AG04449 (cell line): ENCODE results near the gene CFAP99.

ENCODE experiments used
- CTCF ChIA-PET: fragments of 350-600 bp; formaldehyde crosslinking; extraction: SDS; loops from one replicate; lab custom pipeline; 2021; ENCODE audit warnings: antibody characterized with exemption; lab: Yijun Ruan, JAX
- POLR2A ChIA-PET: fragments of 400-600, 350-600 bp; formaldehyde crosslinking; extraction: SDS; loops from one replicate; lab custom pipeline; 2020; ENCODE audit warnings: antibody characterized with exemption, inconsistent platforms; lab: Yijun Ruan, JAX
- DNase-seq: peaks from one replicate; pipeline ENCODE4 v3.0.0-alpha.2; 2010; ENCODE audit warnings: low read depth, low spot score
- H3K4me3 ChIP-seq: 2 replicates; pipeline ENCODE4 v1.5.1; 2011; ENCODE audit warnings: low read depth, mild to moderate bottlenecking, control low read depth, low read length
- TF ChIP-seq, protein P1 (sequence below): IDR thresholded peaks from one replicate; pipeline ENCODE4 v1.5.1; 2011; ENCODE audit warnings: mild to moderate bottlenecking, moderate library complexity, low read length, control low read depth, inconsistent platforms; ENCODE audit not compliant: insufficient read depth; ENCODE audit errors: missing control alignments

Gene CFAP99

DNA sequence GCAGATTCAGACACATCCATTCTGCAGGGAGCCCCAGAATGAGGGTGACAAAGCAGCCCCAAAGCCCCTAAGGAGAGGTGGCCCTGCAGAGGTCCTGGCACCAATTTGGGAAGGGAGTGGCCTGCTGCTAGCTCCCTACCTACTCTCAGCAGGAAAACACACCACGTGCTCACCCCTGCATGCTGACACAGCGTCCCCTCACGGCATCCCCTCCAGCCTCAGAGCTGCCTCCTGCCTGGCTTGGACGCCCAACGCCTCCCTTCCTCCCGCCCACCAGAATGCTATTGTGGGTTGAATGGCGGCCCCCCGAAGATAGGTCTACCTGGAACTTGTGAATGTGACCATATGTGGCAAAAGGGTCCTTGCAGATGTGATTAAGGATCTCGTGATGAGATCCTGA is 29.1 kb upstream of the CFAP99 start:
- ChIA-PET CTCF (no interaction called here), POLR2A (no interaction called here)

DNA sequence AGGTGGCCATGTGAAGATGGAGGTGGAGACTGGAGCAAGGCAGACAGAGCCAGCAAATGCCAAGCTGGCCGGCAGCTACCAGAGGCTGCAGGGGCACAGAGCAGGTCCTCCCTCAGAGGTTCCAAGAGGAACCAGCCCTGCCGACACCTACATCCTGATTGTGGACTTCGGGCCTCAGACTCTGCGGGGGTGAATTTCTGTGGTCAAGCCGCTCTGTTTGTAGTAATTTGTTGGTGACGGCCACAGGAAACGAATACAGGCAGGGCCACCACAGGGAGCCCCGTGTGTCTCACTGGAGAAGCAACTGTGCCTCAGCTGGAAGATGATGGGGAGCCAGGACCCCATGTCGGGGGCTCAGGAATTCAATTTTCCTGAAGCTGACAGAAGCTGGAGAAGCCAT is 28.6 kb upstream of the CFAP99 start:
- no peak for DNase-seq
- CTCF ChIA-PET: no interaction called here
- no peak overlapping the region for H3K4me3 ChIP-seq
- TF ChIP-seq, protein P1, sequence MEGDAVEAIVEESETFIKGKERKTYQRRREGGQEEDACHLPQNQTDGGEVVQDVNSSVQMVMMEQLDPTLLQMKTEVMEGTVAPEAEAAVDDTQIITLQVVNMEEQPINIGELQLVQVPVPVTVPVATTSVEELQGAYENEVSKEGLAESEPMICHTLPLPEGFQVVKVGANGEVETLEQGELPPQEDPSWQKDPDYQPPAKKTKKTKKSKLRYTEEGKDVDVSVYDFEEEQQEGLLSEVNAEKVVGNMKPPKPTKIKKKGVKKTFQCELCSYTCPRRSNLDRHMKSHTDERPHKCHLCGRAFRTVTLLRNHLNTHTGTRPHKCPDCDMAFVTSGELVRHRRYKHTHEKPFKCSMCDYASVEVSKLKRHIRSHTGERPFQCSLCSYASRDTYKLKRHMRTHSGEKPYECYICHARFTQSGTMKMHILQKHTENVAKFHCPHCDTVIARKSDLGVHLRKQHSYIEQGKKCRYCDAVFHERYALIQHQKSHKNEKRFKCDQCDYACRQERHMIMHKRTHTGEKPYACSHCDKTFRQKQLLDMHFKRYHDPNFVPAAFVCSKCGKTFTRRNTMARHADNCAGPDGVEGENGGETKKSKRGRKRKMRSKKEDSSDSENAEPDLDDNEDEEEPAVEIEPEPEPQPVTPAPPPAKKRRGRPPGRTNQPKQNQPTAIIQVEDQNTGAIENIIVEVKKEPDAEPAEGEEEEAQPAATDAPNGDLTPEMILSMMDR: no peak
- POLR2A ChIA-PET: no interaction called here

More for the DNA sequence above, 29.1 kb upstream of the CFAP99 start:
- H3K4me3 ChIP-seq: no peak overlapping the region
- DNase-seq: no peak
- TF ChIP-seq, protein P1: no peak

DNA sequence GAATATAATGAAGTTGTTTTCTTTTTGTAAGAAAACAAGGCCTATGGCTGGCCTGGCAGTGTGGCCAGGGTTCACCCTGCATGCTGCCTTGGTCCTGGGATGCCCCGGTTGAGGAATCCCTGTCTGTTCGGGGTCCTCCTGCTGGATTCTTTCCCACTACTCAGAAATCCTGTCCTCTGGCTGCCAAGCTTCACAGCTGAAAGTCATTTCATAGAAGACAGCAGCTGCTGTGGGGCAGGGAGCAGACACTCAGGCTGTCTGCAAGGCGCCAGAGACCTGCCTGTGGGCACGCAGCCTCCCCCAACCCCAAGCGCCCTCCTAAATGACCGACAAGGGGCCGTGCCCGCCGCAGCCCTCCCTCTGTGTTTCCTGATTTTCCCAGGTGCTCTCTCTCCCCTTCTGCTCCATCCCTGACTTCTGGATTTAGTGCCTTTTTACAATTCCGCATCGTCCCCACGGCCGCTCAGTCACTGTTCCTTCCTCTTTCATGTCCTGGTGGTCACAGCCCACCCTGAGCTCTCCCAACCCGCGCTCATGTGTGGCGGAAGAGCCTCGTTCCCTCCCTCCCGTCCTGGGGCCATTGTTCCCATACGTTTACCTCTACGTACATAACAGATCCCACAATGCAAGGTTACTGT is 27.9 kb upstream of the CFAP99 start:
- ChIA-PET POLR2A (no interaction called here), CTCF (no interaction called here)
- no peak overlapping the region for H3K4me3 ChIP-seq
- no peak for DNase-seq
- TF ChIP-seq, protein P1: no peak

DNA sequence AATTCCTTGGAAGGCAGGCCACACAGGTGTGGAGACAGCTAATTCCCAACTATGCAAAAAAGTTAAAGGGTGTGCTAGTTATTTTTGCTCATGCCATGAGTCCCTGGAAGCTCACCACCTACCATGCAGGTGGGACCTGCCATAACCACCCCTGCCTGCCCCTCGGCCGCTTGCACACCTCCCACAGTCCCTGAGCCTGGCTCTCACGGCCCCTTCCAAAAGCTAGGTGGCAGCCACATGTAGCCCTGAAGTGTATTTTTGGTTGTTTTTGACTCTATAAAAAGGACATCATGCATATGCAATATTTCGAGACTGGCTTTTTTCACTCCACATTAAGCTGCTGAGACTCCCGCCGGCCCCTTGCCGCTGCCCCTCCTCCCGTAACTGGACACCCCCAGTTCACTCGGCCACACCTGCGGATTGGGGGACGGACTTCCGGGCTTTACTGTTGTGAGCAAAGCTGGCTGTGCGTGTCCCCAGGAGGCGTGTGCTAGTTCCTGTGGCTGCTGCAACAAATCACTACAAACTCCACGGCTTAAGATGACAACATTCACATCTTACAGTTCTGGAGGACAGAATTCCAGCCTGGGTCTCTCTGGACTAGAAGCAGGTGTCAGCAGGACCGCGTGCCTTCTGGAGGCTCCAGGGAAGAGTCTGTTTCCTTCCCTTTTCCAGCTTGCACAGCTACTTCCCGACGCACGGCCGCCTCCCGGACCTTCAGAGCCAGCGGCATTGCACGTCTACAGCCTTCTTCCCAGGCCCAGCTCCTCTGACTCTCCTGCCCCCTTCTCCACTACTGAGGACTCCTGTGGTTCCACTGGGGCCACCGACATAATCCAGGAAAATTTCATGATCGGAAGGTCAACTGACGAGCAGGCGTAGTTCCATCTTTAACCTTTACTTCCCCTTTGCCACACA is 25.1 kb upstream of the CFAP99 start:
- no peak overlapping the region for H3K4me3 ChIP-seq
- CTCF ChIA-PET: interaction anchor here (0.9 kb wide), 1 partner anchor 19 kb away, joined by 3 read pairs; no protein-coding TSS in a partner anchor
- TF ChIP-seq, protein P1: no peak
- POLR2A ChIA-PET: no interaction called here
- DNase-seq: no peak

DNA sequence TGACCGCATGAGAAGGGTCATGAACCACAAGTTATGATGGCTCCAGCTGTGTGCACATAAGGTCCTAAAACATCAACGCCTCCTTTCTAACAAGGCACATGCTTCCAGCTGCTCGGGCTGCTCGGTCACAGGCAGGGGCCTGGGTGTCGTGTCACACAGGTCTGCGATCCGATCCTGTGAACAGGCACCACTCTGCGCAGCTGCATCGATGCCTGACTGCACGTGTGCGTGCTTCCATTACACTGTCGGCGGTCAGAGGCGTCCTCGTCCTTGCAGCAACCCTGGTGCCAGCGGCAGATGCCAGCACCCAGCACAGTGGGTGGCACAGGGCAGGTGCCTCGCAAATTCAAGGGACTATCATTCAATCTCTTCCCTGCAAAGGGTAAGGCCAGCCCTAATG is 24.2 kb upstream of the CFAP99 start:
- no peak for DNase-seq
- POLR2A ChIA-PET: no interaction called here
- CTCF ChIA-PET: no interaction called here
- H3K4me3 ChIP-seq: no peak overlapping the region
- TF ChIP-seq, protein P1: no peak

DNA sequence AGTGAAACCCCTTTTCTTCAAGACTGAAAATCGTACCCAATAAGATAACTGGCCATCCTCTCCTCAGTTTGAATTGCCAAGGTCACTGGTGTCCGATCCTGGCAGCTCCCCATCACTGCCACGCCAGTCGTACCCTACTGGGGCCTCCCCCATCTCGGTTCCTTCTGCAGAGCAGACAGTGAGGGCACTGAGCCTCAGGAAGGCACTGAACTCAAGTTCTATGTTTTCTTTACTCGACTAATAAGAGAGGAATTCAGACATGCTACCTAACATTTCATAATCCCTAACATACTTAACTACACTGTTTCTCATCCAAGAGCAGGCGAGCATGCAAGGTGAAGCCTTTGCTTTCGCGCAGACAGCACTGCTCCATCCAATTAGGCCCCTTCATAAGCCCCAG is 23.7 kb upstream of the CFAP99 start:
- peak; percentile 17 for DNase-seq
- ChIA-PET CTCF (no interaction called here), POLR2A (interaction anchor here (0.6 kb wide), 1 partner anchor 499 kb away, joined by 3 read pairs; no protein-coding TSS in a partner anchor)
- H3K4me3 ChIP-seq: no peak overlapping the region
- TF ChIP-seq, protein P1: no peak
